ENCODE measurements around the gene DOCK11. TPM values are rescaled to one million over a fixed set of nuclear protein-coding genes. Genes with fewer than 3 reads are reported as not detected.

Gene DOCK11
- total RNA-seq, 1 experiment from 2014 or later: 13.1 TPM

DNA sequence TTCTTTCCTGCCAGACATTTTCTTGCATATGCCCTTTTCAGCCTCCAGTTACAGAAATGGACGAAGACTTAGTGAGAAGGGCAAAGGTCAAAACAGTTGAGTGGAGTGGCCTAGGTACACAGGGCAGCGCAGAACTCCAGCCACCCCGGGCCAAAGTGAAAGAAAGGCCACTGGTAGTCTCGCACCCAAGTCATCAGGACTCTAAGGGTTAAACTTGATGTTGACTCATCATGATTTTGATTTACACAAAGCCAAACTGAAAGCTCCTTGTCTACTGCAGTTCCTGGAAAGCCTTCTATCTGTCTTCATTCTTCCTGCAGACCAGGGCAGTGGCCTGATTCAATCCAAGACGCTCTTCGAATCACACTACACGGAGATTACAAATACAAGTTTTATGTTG, 229.2 kb downstream of the DOCK11 start (continued):
- no peak for TF ChIP-seq TEAD4 (CRISPR knock-in tag; IDR thresholded peaks at IDR 0.05)
- no peak for TF ChIP-seq JAZF1 (CRISPR knock-in tag; IDR thresholded peaks at IDR 0.05)
- TF ChIP-seq JUN (CRISPR knock-in tag; IDR thresholded peaks at IDR 0.05): no peak
- TF ChIP-seq ZBTB43 (CRISPR knock-in tag; IDR thresholded peaks at IDR 0.05): no peak
- TF ChIP-seq CREB1 (CRISPR knock-in tag; IDR thresholded peaks at IDR 0.05): no peak
- no peak for TF ChIP-seq ZNF671 (CRISPR knock-in tag; IDR thresholded peaks at IDR 0.05)
- no peak for TF ChIP-seq EMX1 (CRISPR knock-in tag; IDR thresholded peaks at IDR 0.05)

- Mint-ChIP-seq H3K4me1 (peaks cover 50% of the 10 kb centered on the region), H3K4me3 (peak overlapping the region; percentile 55; the same call in 1 of the 2 replicates), H3K36me3 (no peaks in the 10 kb centered on the region), H3K27me3 (ENCODE audit: low read depth) (peaks cover 45% of the 10 kb centered on the region), H3K9me3 (no peaks in the 10 kb centered on the region), H3K27ac (peak overlapping the region; percentile 79; the same call in 1 of the 2 replicates)
- TF ChIP-seq FOXK1 (CRISPR knock-in tag; IDR thresholded peaks at IDR 0.05) (no peak), ZNF121 (CRISPR knock-in tag; IDR thresholded peaks at IDR 0.05) (no peak), ZNF416 (CRISPR knock-in tag; IDR thresholded peaks at IDR 0.05) (no peak)
- ATAC-seq (no peak), DNase-seq (ENCODE audit: low spot score) (no peak)
- CTCF ChIA-PET: no interaction called here
- POLR2A ChIA-PET: no interaction called here
Measured at GRCh38 chrX:118726396-118726795, 230.8 kb downstream of the DOCK11 start.

- Mint-ChIP-seq H3K4me3 (peak within 1 kb of the TSS; percentile 65), H3K27me3 (ENCODE audit: low read depth) (peaks cover 38% of the 10 kb centered on the region), H3K9me3 (no peaks in the 10 kb centered on the region), H3K36me3 (no peaks in the 10 kb centered on the region), H3K4me1 (peaks cover 50% of the 10 kb centered on the region), H3K27ac (peak within 1 kb of the TSS; percentile 79)
- ChIA-PET CTCF (interaction anchor here (1.2 kb wide), 2 partner anchors 14 to 98 kb away, joined by 3 to 4 read pairs; no protein-coding TSS in a partner anchor), POLR2A (no interaction called here)
- ATAC-seq: peak; percentile 93
- TF ChIP-seq GABPB1 (CRISPR knock-in tag; IDR thresholded peaks at IDR 0.05) (peak; percentile 55; the same call in 1 of the 2 replicates), TP53 (CRISPR knock-in tag; IDR thresholded peaks at IDR 0.05) (no peak), ELF4 (CRISPR knock-in tag; IDR thresholded peaks at IDR 0.05; ENCODE audit: low read depth) (no peak), E2F5 (CRISPR knock-in tag; IDR thresholded peaks at IDR 0.05) (peak; percentile 26; the same call in 1 of the 2 replicates), MAX (CRISPR knock-in tag; IDR thresholded peaks at IDR 0.05) (peak; percentile 76; the same call in 1 of the 2 replicates)
- TF ChIP-seq, protein P1, sequence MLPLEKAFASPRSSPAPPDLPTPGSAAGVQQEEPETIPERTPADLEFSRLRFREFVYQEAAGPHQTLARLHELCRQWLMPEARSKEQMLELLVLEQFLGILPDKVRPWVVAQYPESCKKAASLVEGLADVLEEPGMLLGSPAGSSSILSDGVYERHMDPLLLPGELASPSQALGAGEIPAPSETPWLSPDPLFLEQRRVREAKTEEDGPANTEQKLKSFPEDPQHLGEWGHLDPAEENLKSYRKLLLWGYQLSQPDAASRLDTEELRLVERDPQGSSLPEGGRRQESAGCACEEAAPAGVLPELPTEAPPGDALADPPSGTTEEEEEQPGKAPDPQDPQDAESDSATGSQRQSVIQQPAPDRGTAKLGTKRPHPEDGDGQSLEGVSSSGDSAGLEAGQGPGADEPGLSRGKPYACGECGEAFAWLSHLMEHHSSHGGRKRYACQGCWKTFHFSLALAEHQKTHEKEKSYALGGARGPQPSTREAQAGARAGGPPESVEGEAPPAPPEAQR (CRISPR knock-in tag; IDR thresholded peaks at IDR 0.05): no peak
- DNase-seq (ENCODE audit: low spot score): peak; percentile 80
Measured at GRCh38 chrX:118726887-118727685, 231.5 kb downstream of the DOCK11 start, which contains the start of gene IL13RA1. Gene IL13RA1 (plus strand): TSS chrX:118727606. CDS start chrX:118727639, 33 bp downstream.
